K562 (cell line): Measurements from ENCODE around the gene CCDC78. TPM values are rescaled to one million over a fixed set of nuclear protein-coding genes. Genes with fewer than 3 reads are reported as not detected.
A peak's percentile ranks its signal among the peaks of the same experiment; 100 is the strongest.

Source experiments
- CBX1 ChIP-seq: sonication (generic); IDR thresholded peaks from 2 replicates; pipeline ENCODE4 v1.6.1; 2016; ENCODE audit warnings: antibody characterized with exemption, low read depth, mild to moderate bottlenecking
- ELF4 ChIP-seq: fragments of 450-650 bp; formaldehyde crosslinking; IDR thresholded peaks from 2 replicates; pipeline ENCODE4 v1.4.0; 2022; ENCODE audit warnings: missing genetic modification characterization
- FOXP4 ChIP-seq: sonication (generic); formaldehyde crosslinking; IDR thresholded peaks from 2 replicates; pipeline ENCODE4 v1.8.0; 2022; ENCODE audit warnings: mild to moderate bottlenecking, missing genetic modification reagents, borderline replicate concordance
- HDAC8 ChIP-seq: fragments of 450-650 bp; IDR thresholded peaks from 2 replicates; pipeline ENCODE4 v1.6.1; 2016; ENCODE audit warnings: mild to moderate bottlenecking, missing genetic modification characterization, moderate library complexity, missing compliant biosample characterization
- HNRNPH1 ChIP-seq: fragments of 200-400 bp; formaldehyde crosslinking; optimal IDR thresholded peaks from 2 replicates; pipeline ENCODE3; 2017; ENCODE audit warnings: low read depth, mild to moderate bottlenecking, low read length, moderate library complexity
- JUN ChIP-seq, 2 experiments: sonication (generic) in 1 of 2; formaldehyde crosslinking in 1 of 2; IDR thresholded peaks; 2 replicates each; pipeline versions ENCODE4 v1.6.1 to v1.8.0; 2012 to 2022; ENCODE audit warnings: borderline replicate concordance in 2 of 2, mild to moderate bottlenecking in 2 of 2, improper control_type of control experiment in 1 of 2, low read depth in 1 of 2, low read length in 1 of 2, missing genetic modification reagents in 1 of 2
- MBD1 ChIP-seq: fragments of 250-450 bp; sonication (Bioruptor Pico); IDR thresholded peaks from 2 replicates; pipeline ENCODE4 v1.8.0; 2022; ENCODE audit warnings: inconsistent platforms
- NRF1 ChIP-seq, 2 experiments: fragments of 450-650 bp; IDR thresholded peaks in 1 of 2; conservative IDR thresholded peaks in 1 of 2; 2 replicates each; pipeline ENCODE4 v1.6.1; 2014; ENCODE audit warnings: mild to moderate bottlenecking in 2 of 2
- PPARD ChIP-seq: fragments of 250-450 bp; sonication (Bioruptor Pico); IDR thresholded peaks from 2 replicates; pipeline ENCODE4 v1.8.0; 2022; ENCODE audit warnings: inconsistent platforms, mild to moderate bottlenecking, moderate library complexity
- PRDM10 ChIP-seq: fragments of 450-650 bp; IDR thresholded peaks from 2 replicates; pipeline ENCODE4 v1.6.1; 2018; ENCODE audit not compliant: partially characterized antibody
- TAF7 ChIP-seq: fragments of 450-650 bp; IDR thresholded peaks from 2 replicates; pipeline ENCODE4 v1.6.1; 2016; ENCODE audit warnings: missing genetic modification characterization, missing compliant biosample characterization
- ZNF143 ChIP-seq: sonication (generic); formaldehyde crosslinking; IDR thresholded peaks from 2 replicates; pipeline ENCODE4 v1.9.0; 2022; ENCODE audit warnings: mild to moderate bottlenecking, missing genetic modification reagents
- ZNF431 ChIP-seq: sonication (generic); formaldehyde crosslinking; IDR thresholded peaks from 2 replicates; pipeline ENCODE4 v1.8.0; 2022; ENCODE audit warnings: mild to moderate bottlenecking, missing genetic modification reagents
- polyA plus RNA-seq, 8 experiments: library from polyadenylated mRNA; depleted of rRNA in 4 of 8; stranded (reverse) in 5 of 8; unstranded in 3 of 8; fragments of >200 nt; fragmentation: Nextera tagmentation in 2 of 8; fragmentation: Illumina TruSeq in 1 of 8; extraction: Ambion mirVana in 2 of 8; extraction: Trizol in 1 of 8; gene quantifications; 2 replicates each; pipeline versions ENCODE4 v1.2.1 to v1.2.3, GENCODE V29; 2011 to 2014; ENCODE audit warnings: inconsistent platforms in 1 of 8, missing spikeins in 1 of 8
- total RNA-seq, 7 experiments: library from RNA; depleted of rRNA in 6 of 7; stranded (reverse); fragments of >200 nt in 6 of 7; fragmentation: Illumina TruSeq in 2 of 7; extraction: Trizol in 2 of 7; gene quantifications; 2 replicates each; pipeline versions ENCODE4 v1.2.1 to v1.2.3, GENCODE V29; 2011 to 2021; ENCODE audit warnings: low replicate concordance in 1 of 7
- TF ChIP-seq, protein P1 (sequence below): fragments of 450-650 bp; IDR thresholded peaks from 2 replicates; pipeline ENCODE4 v1.6.1; 2016; ENCODE audit warnings: missing biosample characterization, missing genetic modification characterization
- TF ChIP-seq, protein P2 (sequence below): fragments of 250-450 bp; sonication (Bioruptor Pico); IDR thresholded peaks from 2 replicates; pipeline ENCODE4 v1.5.0; 2022; ENCODE audit warnings: mild to moderate bottlenecking

CCDC78 gene
- total and polyA plus RNA-seq, 9 of the 15 experiments (the other 6 are each of a cell fraction or from before 2014, with no cell fraction given): 0.24 to 17.7 (median 2.9) TPM

DNA sequence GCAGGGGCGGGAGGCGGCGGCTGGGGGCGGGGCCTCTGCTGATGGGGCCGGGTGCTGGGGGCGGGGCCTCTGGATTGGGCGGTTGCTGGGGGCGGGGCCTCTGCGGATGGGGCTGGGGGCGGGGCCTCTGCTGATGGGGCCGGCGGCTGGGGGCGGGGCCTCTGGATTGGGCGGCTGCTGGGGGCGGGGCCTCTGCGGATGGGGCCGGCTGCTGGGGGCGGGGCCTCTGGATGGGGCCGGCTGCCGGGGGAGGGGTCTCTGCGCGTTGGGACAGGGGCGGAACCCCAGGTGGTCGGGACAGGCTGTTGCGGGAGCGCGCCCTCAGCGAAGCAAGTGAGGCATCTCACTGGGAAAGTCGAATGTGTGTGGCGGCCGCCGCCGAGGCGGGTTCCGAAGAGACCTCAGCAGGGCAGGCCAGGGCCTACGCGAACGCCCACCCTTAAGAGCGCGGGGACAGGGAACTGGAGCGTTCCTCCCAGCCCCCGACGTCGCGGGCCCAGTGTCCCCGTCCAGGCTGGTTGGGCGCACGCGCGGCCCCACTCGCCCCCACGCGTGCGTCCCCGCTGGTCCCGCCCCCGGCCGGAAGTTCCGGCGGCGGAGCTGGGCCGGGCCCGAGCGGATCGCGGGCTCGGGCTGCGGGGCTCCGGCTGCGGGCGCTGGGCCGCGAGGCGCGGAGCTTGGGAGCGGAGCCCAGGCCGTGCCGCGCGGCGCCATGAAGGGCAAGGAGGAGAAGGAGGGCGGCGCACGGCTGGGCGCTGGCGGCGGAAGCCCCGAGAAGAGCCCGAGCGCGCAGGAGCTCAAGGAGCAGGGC lies 46.2 kb downstream of the CCDC78 start, which contains the start of gene STUB1 (continued):
- TF ChIP-seq PPARD (CRISPR knock-in tag): no peak
- TF ChIP-seq, protein P1, sequence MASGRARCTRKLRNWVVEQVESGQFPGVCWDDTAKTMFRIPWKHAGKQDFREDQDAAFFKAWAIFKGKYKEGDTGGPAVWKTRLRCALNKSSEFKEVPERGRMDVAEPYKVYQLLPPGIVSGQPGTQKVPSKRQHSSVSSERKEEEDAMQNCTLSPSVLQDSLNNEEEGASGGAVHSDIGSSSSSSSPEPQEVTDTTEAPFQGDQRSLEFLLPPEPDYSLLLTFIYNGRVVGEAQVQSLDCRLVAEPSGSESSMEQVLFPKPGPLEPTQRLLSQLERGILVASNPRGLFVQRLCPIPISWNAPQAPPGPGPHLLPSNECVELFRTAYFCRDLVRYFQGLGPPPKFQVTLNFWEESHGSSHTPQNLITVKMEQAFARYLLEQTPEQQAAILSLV (tag): no peak
- no peak for TF ChIP-seq FOXP4 (CRISPR knock-in tag)
- TF ChIP-seq TAF7: no peak
- TF ChIP-seq HNRNPH1: no peak
- TF ChIP-seq PRDM10: peak; percentile 88
- TF ChIP-seq, protein P2, sequence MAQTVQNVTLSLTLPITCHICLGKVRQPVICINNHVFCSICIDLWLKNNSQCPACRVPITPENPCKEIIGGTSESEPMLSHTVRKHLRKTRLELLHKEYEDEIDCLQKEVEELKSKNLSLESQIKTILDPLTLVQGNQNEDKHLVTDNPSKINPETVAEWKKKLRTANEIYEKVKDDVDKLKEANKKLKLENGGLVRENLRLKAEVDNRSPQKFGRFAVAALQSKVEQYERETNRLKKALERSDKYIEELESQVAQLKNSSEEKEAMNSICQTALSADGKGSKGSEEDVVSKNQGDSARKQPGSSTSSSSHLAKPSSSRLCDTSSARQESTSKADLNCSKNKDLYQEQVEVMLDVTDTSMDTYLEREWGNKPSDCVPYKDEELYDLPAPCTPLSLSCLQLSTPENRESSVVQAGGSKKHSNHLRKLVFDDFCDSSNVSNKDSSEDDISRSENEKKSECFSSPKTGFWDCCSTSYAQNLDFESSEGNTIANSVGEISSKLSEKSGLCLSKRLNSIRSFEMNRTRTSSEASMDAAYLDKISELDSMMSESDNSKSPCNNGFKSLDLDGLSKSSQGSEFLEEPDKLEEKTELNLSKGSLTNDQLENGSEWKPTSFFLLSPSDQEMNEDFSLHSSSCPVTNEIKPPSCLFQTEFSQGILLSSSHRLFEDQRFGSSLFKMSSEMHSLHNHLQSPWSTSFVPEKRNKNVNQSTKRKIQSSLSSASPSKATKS (CRISPR knock-in tag): no peak
- 0 out of 2 replicates have a peak, but pooled peaks have one; percentile 25 for TF ChIP-seq JUN (IDR thresholded peaks at IDR 0.05; ENCODE audit: borderline replicate concordance, low read depth, low read length)
- TF ChIP-seq JUN (CRISPR knock-in tag; IDR thresholded peaks at IDR 0.05; ENCODE audit: borderline replicate concordance): no peak
- TF ChIP-seq MBD1 (CRISPR knock-in tag): no peak
- no peak for TF ChIP-seq ZNF143 (CRISPR knock-in tag)
- no peak for TF ChIP-seq ELF4 (CRISPR knock-in tag)
- 0 out of 2 replicates have a peak, but pooled peaks have one; percentile 23 for TF ChIP-seq ZNF431 (CRISPR knock-in tag)
- 0 out of 2 replicates have a peak, but pooled peaks have one; percentile 20 for TF ChIP-seq CBX1
- TF ChIP-seq HDAC8 (tag): no peak
- peak; percentile 88 to 90 for TF ChIP-seq NRF1 (conservative IDR thresholded peaks at IDR 0.05 in 1 of 2, IDR thresholded peaks at IDR 0.05 in 1 of 2)
